Hematopoietic multipotent progenitor cell (in vitro differentiated cells): ENCODE measurements around the gene CHAD. TPM values are rescaled to one million over a fixed set of nuclear protein-coding genes. Genes with fewer than 3 reads are reported as not detected.
"Not testable (repeated sequence)": the region's sequence is repeated elsewhere in the genome, so short reads cannot be mapped to it uniquely, and the experiment has no call there.

Experiments used
- DNase-seq, 3 donors: peaks; one replicate each; pipeline ENCODE4 v3.0.0-alpha.2; 2011 to 2015; ENCODE audit warnings: low read depth in 2 of 3, low spot score in 2 of 3
- total RNA-seq: library from RNA; depleted of rRNA; stranded (reverse); fragments of >200 nt; gene quantifications from one replicate; pipeline ENCODE4 v1.2.3, GENCODE V29; 2012

CHAD gene
- total RNA-seq, 1 donor: under 0.01 TPM

DNA sequence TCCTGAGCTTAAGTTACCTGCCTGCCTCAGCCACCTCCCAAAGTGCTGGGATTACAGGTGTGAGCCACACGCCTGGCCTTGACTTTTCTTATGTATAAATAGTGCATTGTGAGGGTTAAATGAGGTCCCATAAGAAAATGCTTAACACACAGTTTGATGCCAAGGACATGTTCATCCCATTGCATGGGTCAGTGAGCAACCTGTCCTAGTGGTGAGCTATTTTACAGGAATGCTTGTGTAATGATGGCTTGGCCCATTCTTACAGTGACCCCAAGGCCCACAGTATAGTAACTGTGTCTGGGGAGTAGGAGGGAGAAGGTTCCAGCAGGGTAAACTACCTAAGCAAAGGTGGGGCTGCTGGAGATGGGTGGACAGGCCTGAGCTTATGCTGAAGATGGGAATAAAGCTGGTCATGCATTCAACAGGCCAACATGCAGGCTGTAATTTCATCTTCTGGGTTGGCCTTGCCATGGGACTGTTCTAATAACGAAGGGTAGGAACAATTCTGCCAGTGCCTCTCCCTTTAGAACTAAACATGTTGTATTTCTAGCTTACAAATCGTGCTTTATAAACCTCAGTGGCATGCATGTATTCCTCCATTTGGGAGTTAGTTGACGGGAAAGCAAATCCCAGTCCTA lies 36.4 kb downstream of the CHAD start:
- no peak for DNase-seq

DNA sequence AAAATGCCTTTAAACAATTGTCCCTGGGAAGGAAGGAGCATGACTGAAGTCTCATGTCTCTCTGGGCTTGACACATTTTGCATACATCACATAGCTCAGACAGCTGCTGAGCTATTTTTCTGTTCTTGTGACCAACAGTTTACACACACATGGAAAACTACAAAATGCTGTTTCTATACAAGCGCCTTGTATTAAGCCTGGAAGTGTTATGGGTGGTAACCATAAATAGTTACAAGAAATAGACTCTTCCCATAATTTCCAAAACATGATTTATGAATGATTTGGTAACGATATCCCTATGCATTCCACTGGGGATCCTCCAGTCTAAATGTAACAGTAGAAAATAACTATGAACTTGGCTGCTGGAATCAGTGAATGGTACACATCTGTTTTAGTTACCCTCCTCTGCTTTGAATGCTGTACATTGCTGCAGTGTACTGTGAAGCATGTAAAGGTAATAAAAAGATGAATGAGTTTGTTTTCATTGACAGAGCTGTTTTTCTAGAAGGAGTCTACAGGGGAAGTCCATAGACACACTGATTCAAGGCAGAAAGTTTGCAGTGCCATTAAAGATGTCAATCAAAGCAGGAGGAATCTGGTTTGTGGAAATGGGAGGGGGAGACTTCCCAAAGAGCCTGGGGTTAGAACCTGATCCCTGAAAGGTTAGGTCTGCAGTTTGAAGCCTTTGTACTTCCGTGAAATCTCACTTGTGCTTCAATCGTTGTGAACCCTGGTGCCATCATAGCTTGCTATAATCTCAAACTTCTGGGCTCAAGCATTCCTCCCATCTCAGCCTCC lies 37.7 kb downstream of the CHAD start:
- no peak for DNase-seq

GRCh38 chr17:50429793-50430192 lies 38.9 kb downstream of the CHAD start:
- no peak for DNase-seq

- no peak for DNase-seq
These were observed 39.8 kb downstream of the CHAD start for GRCh38 chr17:50428831-50429424.

GRCh38 chr17:50428126-50428525 lies 40.6 kb downstream of the CHAD start:
- DNase-seq: not testable (repeated sequence)

DNA sequence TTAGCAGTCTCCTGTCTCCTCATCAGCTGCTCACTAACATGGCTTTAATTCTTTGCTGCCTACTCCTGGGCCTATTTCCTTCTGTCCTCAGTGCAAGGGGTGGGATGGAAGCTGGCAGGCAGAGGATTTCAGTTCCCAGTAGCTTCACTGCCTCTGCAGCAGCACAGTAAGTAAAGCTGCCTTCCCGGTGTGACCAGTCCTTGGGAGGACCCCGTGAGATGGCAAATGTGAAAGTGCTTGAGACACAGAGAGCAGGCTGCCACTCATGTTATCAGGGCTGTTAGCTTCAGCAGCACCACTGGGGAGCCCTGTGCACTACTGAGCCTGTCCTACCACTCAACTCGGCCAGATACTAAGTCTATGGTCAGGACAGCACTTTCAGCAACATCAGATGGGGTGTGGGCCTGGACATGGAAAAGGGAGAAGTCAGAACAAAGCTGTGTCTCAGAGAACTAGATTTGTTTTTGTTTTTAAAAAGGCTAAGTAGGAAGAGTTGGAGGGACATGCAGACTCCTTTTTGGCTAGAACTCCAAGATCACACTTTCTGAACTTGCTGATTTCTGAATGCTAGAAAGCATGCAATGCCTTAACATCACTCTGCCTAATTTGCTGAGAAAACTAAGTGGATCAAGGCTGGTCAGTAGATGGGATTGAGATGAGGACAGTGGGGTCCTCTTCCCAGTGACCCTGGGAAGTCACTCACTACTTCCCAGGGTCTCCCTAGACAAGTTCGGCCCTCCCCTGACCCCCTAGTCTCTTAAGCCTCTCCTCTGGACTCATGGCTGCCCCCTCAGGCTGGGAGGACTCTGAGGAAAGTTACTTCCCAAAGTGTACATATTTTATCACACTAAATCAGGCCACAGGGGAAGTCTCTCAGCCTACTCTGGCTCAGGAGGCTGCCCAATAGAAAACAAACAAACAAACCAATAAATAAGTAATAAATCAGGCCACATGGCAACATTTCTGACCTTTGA lies 41.6 kb downstream of the CHAD start:
- DNase-seq: peak in 2 of 3 donors; percentile 32 to 39

GRCh38 chr17:50426472-50426782 lies 42.3 kb downstream of the CHAD start:
- no peak for DNase-seq

- DNase-seq: peak; percentile 25 to 67 (median 62)
These were observed 42.8 kb downstream of the CHAD start, which contains the start of gene ACSF2 for GRCh38 chr17:50425682-50426471. Gene ACSF2, plus strand, starts transcription at chr17:50426218. Its CDS starts 44 bp downstream, at chr17:50426262.

- no peak for DNase-seq
These were observed 43.5 kb downstream of the CHAD start for GRCh38 chr17:50424996-50425681.

DNA sequence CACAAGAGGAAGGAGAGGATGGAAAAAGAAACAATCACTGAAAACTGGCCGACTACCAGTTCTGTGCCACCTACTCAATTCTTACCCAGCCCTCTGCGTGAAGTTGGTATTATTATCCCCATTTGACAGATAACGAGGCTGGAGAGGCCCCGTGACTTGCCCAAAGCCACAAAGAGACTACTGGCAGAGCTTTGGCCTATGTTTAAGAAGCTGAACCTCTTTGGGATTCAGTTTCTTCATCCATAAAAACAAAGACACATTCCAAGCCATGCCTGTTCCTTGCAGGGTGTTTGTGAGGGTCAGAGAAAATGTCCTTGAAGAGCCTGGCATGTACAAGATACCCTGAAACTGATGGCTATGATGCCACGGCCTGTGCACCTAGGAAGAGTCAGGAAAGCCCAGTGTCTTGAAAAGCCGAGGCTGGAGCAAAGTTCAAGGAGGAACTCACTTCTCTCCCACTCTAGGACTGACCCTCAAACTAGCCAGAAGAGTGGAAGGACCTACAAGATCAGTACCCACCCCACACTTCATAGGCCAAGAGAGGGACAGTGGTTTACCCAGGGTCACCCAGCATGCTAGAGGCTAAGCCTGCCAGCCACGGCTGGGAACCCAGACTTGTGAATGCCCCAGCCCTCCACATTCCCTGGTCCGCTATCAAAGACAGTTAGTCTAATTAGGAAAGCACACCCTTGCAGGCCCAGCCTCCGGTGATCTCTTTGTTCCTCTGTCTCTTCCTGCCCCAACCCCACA lies 44.3 kb downstream of the CHAD start:
- no peak for DNase-seq

DNA sequence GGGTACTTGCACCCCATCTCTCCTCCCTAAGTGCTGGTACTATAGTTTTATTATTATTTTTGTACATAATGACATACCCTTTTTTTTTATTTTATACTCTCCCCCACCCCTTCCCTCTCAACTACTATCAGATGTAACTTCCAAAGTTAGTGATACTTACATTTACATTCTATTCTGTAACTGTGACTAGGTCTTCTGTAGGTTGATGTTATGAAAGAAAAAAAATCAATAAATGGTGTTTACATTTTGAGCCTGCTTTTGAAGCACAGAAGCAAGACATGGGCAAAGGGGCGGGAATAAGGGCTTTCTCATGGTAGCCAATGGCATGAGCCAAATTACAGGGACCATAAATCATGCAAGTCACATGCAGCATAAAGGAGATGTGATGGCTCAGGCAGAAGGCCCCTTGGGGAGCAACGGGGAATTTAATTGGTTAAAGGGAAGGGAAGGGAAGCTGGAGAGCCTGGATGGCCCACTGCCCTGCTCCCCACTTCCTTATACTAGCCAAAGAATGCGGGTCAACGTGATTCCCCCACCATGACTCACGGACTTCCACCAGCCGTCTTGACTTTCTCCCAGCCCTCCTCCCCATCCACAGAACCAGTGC lies 45.0 kb downstream of the CHAD start:
- peak in 2 of 3 donors; percentile 30 to 60 for DNase-seq

- no peak for DNase-seq
These were observed 45.9 kb downstream of the CHAD start for GRCh38 chr17:50422738-50423137.

DNA sequence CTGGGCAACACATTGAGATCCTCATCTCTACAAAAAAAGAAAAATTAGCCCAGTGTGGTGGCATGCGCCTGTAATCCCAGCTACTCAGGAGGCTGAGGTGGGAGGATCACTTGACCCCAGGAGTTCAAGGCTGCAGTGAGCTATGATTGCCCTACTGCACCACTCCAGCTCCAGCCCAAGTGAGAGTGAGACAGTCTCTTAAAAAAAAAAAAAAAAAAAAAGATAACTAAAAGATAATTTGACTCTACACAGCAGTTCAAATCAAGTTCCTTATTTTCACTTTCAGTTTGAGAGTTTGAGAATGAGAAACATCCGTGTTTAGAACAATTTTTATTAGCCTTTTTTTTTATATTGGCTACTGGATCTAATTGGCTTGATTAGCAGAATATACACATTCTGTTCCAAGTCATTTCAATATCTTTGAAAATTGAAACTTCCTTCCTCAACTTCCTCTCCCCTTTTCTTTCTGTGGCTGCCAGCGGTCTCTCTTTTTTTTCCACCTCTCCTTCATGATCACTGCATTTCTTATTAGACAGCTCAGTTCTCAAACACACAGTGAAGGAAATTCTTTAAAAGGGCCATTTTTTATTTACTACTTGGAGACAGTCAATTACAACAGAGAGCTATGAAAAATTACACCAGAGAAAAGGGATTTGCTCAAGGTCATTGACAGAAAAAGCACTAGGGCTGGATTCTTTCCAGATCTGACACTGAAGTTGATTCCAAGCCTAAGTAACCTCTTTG lies 47.2 kb downstream of the CHAD start:
- DNase-seq: peak in 2 of 3 donors; percentile 17 to 53

DNA sequence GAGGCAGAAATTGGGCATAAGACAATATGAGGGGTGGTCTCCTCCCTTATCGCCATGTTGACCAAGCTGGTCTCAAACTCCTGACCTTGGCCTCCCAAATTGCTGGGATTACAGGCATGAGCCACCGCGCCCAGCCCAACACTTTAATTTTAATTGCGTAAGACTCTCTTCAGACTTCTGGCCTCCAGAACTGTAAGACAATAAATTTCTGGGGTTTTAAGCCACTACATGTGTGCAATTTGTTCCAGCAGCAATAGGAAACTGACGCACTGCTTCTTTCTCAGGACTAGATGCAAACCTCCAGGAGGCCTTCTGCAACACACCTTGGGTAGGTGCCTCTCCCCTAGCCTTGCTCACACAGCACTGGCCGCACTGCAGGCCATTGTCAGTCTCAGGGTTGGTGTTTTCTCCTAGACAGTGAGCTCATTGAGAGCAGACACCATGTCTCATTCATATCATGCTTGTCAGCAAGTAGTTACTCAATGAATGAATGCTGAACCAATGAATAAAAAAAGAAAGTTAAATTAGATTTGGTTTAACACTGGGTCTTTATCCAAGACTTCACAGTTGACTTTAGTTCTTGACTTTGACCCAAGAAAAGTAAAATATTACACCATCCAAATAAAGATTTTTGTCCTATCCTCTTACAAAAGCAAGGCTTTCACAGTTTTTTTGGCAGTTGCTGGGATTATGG lies 48.1 kb downstream of the CHAD start:
- no peak for DNase-seq

DNA sequence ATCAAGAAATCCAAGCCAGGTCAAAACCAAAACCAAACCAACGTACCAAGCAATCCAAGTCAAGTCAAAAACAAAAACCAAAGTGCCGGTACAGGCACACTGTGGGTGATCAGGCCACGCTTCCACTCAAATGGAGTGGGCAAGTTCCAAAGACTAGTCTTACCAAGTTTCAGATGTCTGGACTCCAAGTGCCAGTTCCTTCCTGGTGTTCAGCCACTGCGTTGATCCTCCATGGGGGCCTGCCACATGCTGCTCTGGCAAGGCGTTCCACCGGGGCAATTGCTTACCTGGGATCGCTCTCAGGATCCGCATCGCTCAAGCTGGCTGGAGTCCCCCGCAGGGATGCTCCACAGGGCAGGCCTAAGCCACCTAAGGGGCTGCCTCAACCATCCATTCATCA lies 49.1 kb downstream of the CHAD start:
- DNase-seq: not testable (repeated sequence)

DNA sequence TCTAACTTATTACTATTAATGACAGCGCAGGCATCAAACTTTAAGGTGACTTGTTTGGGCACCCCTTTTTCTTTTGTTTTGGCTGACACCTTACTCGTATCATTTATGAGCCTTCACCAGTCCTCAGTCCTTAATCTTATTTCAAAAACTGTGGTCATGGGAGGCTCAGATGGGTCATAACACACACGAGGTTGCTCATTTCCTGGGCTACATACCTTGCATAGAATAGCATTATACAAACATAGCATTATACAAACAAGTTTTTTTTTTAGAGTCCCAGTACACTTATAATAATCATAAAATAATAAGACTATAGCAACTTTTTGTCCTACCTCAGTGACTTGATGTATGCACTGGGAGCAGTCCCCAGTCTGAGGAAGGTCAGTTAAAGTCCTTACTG lies 53.9 kb downstream of the CHAD start:
- no peak for DNase-seq
